ENCODE data around the gene TAF11L4. TPM values are rescaled to one million over a fixed set of nuclear protein-coding genes. Genes with fewer than 3 reads are reported as not detected.
"Not testable (repeated sequence)": the region's sequence is repeated elsewhere in the genome, so short reads cannot be mapped to it uniquely, and the experiment has no call there.

The TAF11L4 gene
- total RNA-seq, result not detected

DNA sequence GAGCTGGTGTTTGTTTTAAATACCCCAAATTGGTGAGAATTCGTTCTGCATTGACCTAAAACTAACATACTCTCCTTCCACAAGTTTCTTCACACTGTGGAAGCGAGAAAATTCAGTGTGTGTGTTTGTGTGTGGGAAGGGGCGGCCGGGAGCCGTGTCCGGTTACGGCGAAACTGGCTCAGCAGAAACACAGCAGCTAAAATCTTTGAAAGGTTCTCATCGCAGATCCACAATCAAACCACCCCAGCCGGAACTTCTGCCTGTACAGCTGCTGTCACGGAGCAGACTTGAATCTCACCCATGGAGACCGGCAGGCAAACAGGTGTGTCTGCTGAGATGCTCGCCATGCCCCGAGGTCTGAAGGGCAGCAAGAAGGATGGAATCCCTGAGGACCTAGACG lies at the start of gene TAF11L4:
Gene TAF11L4, plus strand, starts transcription at position 301 of the 400 bp plus-strand sequence.
- POLR2A ChIA-PET, CTCF ChIA-PET: not testable (repeated sequence)

GRCh38 chr5:17475064-17475463 lies 46.5 kb upstream of the TAF11L4 start:
- CTCF ChIA-PET, POLR2A ChIA-PET: not testable (repeated sequence)

GRCh38 chr5:17477043-17477442 lies 44.6 kb upstream of the TAF11L4 start:
- POLR2A ChIA-PET, result no interaction called here
- CTCF ChIA-PET, result no interaction called here

DNA sequence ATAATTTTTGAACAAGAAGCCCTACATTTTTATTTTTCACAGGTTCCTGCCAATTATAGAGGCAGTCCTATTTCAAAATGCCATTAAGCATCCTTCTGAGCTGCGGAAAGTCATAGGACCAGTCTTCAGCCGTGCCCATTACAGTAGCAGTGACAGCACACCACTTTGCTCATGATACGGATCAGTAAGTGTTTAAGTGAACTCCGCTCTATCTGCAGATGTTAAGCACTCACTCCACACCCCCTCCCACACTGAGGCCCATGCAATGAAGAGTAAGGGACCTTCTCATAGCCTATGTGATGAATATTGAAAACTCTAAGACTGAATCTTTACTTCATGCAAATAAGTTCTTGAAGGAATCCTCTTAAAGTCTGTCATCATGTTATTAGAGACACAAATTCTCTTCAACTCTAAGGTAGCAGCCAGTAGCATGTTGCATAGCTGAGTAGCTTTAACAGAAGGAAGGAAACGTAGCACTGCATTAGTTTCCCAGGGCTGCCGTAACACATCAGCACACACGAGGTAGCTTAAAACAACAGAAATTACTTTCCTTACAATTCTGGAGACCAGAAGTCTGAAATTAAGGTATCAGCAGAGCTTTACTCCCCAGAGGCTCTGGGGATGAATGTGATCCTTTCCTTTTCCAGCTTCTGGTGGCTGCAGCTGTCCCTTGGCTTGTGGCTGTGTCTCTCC lies 43.9 kb upstream of the TAF11L4 start:
- ChIA-PET CTCF (no interaction called here), POLR2A (no interaction called here)

- ChIA-PET CTCF (no interaction called here), POLR2A (no interaction called here)
Observed at GRCh38 chr5:17481378-17481777, 40.2 kb upstream of the TAF11L4 start.

DNA sequence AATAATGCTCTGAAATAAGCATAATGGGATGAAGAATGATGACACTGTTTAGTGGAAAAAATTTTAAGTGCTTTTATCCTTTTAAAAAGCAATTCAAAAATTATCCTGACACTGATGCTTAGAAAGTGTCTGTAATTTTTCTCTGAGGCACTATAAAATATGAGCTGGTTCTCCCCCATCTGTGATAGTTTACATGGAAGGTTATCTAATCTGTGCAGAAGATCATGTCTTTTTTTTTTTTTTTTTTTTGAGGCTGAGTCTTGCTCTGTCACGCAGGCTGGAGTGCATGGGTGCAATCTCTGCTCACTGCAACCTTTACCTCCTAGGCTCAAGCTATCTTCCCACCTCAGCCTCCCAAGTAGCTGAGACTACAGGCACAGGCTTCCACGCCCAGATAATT lies 38.8 kb upstream of the TAF11L4 start:
- POLR2A ChIA-PET, result no interaction called here

DNA sequence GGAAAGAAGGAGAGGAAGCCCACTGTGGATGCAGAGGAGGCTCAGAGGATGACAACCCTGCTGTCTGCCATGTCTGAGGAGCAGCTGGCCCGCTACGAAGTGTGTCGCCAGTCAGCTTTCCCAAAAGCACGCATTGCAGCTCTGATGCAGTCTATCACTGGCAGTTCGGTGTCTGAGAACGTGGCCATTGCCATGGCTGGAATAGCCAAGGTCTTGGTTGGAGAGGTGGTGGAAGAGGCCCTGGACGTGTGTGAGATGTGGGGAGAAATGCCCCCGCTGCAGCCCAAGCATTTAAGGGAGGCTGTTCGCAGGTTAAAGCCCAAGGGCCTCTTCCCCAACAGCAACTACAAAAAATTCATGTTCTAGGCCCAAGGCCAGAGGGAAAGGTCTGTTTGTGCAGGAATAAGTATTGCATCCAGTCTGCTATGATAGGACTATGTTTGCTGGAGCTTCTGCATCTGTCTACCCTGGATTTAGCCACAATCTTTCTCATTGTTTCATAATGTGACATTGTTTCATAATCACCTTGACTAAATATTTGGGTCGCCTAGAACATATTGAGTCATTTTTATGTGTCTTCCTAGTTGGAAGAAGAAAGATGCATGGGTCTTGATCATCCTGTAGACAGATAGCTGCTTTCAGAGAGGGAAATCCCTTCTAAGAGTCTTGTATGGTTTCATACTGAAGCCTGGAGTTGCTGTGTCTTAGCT lies 35.0 kb upstream of the TAF11L4 start:
- POLR2A ChIA-PET, CTCF ChIA-PET: not testable (repeated sequence)

More for the DNA sequence above, 38.8 kb upstream of the TAF11L4 start:
- CTCF ChIA-PET, result interaction anchor here (1.2 kb wide), 1 partner anchor 81 kb away, joined by 3 read pairs; no protein-coding TSS in a partner anchor

DNA sequence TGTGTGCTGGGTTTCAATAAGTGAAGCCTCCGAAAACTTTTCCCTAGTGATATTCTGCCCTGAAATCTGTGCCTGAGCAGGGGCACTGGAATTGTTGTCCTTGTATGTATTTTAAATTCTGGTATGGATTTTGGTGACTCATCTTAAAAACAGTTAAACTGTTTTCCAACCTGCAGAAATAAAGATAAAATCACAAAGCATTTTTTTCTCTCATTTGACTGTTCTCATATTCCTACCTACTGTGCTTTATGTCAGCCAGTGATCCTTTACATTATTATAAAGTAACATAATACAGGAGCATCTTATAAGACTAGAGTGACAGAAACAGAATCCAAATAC lies 34.5 kb upstream of the TAF11L4 start:
- ChIA-PET CTCF (no interaction called here), POLR2A (no interaction called here)

DNA sequence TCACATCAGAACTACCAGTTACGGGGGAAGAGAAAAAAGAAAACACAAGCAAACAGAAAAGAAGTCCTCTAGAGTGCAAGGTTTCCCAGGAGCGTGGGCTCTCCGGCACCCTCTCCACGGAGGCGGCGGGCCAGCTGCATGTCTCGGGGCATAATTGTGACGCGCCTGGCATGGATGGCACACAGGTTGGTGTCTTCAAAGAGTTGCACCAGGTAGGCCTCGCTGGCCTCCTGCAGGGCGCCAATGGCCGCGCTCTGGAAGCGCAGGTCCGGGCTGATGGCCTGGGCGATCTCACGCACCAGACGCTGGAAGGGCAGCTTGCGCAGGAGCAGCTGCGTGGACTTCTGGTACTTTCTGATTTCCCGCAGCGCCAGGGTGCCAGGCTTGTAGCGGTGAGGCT lies 30.3 kb upstream of the TAF11L4 start:
- POLR2A ChIA-PET, result not testable (repeated sequence)

DNA sequence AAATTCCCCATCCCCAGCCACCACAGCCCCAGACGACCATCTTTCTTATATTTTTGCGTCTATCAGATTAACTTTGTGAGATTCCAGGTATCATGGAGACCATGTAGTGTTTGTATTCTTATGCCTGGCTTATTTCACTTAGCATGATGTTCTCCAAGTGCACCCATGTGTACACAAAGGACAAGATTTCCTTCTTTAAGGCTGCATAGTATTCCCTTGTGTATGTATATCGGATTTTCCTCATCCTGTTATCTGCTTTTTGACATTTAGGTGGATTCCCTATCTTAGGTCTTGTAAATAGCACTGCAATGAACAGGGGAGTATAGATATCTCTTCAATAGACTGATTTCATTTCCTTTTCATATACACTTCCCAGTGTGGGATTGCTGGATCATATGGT lies 28.8 kb upstream of the TAF11L4 start:
- POLR2A ChIA-PET, result no interaction called here
- CTCF ChIA-PET, result interaction anchor here (0.6 kb wide), 1 partner anchor 594 kb away, joined by 3 read pairs; no protein-coding TSS in a partner anchor

More for the DNA sequence above, 30.3 kb upstream of the TAF11L4 start:
- CTCF ChIA-PET, result not testable (repeated sequence)

DNA sequence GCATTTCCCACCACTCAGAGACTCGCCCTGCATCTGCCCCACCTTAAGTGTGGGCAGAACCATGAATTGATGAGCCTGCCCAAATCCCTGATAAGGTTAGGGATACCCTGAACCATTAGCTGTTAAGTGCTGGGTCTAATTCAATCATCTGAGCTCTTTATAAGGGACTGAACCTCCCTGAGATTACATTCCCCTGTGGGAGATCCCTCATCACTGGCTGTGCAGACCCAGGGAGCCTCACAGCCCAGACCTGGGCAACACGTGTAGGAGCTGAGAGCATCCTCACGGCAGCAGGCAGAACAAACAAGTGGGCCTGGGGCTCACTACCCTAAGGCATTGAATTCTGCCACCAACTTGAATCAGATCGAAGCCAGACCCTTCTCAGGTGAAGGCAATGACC lies 24.2 kb upstream of the TAF11L4 start:
- CTCF ChIA-PET, result no interaction called here
- POLR2A ChIA-PET, result no interaction called here

DNA sequence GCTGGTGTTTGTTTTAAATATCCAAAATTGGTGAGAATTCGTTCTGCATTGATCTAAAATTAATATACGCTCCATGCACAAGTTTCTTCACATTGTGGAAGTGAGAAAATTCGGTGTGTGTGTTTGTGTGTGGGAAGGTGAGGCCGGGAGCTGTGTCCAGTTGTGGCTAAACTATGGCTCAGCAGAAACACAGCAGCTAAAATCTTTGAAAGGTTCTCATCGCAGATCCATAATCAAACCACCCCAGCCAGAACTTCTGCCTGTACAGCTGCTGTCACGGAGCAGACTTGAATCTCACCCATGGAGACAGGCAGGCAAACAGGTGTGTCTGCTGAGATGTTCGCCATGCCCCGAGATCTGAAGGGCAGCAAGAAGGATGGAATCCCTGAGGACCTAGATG lies 23.7 kb upstream of the TAF11L4 start, which contains the start of gene TAF11L2:
Gene TAF11L2, plus strand, starts transcription at position 301 of the 400 bp plus-strand sequence.
- CTCF ChIA-PET, POLR2A ChIA-PET: not testable (repeated sequence)

- CTCF ChIA-PET, result no interaction called here
- POLR2A ChIA-PET, result no interaction called here
Observed at GRCh38 chr5:17511775-17512325, 9.8 kb upstream of the TAF11L4 start.

DNA sequence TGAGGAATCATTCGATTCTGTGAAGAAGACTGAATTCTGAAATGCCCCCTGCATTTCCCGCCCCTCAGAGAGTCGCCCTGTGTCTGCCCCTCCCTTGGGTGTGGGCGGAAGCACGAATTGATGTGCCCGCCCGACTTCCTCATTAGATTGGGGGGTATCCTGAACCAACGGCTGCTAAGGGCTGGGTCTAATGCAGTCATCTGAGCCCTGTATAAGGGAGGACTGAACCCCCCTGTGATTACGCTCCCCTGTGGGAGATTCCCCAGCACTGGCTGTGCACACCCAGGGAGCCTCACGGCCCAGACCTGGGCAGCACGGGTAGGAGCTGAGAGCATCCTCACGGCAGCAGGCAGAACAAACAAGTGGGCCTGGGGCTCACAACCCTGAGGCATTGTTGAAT lies 4.1 kb upstream of the TAF11L4 start:
- CTCF ChIA-PET, POLR2A ChIA-PET: not testable (repeated sequence)

DNA sequence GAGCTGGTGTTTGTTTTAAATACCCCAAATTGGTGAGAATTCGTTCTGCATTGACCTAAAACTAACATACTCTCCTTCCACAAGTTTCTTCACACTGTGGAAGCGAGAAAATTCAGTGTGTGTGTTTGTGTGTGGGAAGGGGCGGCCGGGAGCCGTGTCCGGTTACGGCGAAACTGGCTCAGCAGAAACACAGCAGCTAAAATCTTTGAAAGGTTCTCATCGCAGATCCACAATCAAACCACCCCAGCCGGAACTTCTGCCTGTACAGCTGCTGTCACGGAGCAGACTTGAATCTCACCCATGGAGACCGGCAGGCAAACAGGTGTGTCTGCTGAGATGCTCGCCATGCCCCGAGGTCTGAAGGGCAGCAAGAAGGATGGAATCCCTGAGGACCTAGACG lies 3.5 kb upstream of the TAF11L4 start, which contains the start of gene TAF11L3:
Gene TAF11L3, plus strand, starts transcription at position 301 of the 400 bp plus-strand sequence.
- CTCF ChIA-PET, POLR2A ChIA-PET: not testable (repeated sequence)

DNA sequence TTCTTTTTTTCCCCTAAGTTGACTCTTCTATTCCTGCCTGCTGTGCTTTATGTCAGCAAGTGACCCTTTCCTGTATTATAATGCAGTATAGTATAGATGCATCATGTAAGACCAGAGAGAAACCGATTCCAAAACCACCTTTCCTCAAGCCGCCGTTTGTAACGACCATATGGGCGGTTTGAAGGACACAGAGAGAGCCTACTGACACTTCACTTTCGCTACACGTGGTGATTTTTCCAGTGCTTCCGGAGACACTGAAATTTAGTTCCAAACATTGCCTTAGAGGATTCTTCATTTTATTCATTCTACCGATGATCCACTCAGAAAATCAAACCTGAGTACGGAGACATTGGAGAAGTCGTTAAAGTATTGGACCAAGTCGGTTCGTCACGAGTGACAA lies 2.1 kb upstream of the TAF11L4 start:
- CTCF ChIA-PET, result not testable (repeated sequence)

DNA sequence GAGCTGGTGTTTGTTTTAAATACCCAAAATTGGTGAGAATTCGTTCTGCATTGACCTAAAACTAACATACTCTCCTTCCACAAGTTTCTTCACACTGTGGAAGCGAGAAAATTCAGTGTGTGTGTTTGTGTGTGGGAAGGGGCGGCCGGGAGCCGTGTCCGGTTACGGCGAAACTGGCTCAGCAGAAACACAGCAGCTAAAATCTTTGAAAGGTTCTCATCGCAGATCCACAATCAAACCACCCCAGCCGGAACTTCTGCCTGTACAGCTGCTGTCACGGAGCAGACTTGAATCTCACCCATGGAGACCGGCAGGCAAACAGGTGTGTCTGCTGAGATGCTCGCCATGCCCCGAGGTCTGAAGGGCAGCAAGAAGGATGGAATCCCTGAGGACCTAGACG lies 3.3 kb downstream of the TAF11L4 start, which contains the start of gene TAF11L5:
Gene TAF11L5, plus strand, starts transcription at position 301 of the 400 bp plus-strand sequence.
- POLR2A ChIA-PET, CTCF ChIA-PET: not testable (repeated sequence)

More for the DNA sequence above, 2.1 kb upstream of the TAF11L4 start:
- POLR2A ChIA-PET, result not testable (repeated sequence)

GRCh38 chr5:17526504-17526903 lies 4.9 kb downstream of the TAF11L4 start:
- POLR2A ChIA-PET, CTCF ChIA-PET: not testable (repeated sequence)

GRCh38 chr5:17528369-17528768 lies 6.8 kb downstream of the TAF11L4 start, which contains the start of gene TAF11L6:
Gene TAF11L6 (plus strand): TSS chr5:17528669.
- CTCF ChIA-PET, POLR2A ChIA-PET: not testable (repeated sequence)
